ENCODE results near the gene STN1.

- TF ChIP-seq, protein P1, sequence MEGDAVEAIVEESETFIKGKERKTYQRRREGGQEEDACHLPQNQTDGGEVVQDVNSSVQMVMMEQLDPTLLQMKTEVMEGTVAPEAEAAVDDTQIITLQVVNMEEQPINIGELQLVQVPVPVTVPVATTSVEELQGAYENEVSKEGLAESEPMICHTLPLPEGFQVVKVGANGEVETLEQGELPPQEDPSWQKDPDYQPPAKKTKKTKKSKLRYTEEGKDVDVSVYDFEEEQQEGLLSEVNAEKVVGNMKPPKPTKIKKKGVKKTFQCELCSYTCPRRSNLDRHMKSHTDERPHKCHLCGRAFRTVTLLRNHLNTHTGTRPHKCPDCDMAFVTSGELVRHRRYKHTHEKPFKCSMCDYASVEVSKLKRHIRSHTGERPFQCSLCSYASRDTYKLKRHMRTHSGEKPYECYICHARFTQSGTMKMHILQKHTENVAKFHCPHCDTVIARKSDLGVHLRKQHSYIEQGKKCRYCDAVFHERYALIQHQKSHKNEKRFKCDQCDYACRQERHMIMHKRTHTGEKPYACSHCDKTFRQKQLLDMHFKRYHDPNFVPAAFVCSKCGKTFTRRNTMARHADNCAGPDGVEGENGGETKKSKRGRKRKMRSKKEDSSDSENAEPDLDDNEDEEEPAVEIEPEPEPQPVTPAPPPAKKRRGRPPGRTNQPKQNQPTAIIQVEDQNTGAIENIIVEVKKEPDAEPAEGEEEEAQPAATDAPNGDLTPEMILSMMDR (IDR thresholded peaks at IDR 0.05): no peak
- TF ChIP-seq POLR2AphosphoS5 (IDR thresholded peaks at IDR 0.05; ENCODE audit: low read depth, low read length) (no peak), SIN3A (IDR thresholded peaks at IDR 0.05; ENCODE audit: borderline replicate concordance, insufficient read depth, low read depth, low read length) (no peak)
Observed at GRCh38 chr10:103947799-103948516, 30.0 kb upstream of the STN1 start.
